NK-92 (cell line): ENCODE measurements around the gene TMEM200A.

Experiments used
- DNase-seq: peaks from one replicate; lab custom pipeline; 2025; ENCODE audit not compliant: unreplicated experiment; lab: John Stamatoyannopoulos, UW

TMEM200A gene

DNA sequence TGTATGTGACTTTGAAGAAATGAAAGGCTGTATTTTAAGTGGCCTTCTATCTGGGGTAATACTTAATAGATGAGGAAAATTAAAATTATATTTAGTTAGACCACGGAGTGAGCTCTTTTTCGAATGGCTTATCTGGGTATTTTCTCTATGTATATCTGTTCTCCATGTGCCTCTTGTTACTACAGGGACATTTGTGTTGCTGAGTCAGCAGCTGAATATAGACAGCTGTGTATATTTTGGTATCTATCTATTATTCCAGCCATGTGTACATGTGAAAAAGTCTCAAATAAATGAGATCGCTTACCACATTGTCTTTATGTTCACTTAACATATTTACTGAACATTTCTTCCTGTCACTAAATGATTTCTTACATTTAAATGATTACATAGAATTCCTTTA is 57.2 kb downstream of the TMEM200A start:
- DNase-seq, result no peak

DNA sequence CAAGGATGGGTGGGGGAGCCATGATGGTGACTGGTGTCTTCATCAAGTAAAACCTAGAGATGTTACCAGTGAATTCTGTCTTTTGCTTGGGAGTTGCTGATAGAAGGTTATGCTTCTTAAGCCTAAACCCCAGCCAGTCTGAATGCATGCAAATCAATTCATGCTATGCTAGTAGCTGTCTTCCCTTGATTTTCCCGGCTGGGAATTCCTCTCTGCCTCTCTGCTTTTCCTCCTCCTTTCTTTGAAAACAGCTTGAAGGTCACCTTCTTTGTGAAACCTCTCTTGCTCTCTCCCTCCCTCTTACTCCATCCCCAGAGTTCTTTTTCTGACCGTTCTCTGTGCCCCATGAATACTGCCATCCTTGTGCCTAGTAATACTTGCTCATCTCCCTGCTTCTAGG is 58.9 kb downstream of the TMEM200A start:
- no peak for DNase-seq

DNA sequence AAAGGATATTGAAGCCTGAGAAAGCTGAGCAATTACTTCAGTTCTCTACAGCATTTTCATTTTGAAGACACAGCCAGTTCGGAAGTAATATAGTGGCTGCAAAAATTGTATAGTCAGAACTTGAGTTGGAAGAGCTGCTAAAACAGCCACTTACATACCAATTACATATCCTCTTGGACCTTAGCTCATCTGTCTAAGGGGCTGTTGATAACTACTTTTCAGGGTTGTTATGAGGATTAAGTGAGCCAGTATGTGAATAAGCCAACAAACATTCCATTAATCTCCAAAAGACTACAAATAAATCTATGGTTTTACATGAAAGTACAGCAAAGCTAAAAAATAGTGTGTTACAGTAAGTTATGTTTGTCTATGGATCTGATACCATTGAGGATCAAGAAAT is 59.7 kb downstream of the TMEM200A start:
- no peak for DNase-seq

DNA sequence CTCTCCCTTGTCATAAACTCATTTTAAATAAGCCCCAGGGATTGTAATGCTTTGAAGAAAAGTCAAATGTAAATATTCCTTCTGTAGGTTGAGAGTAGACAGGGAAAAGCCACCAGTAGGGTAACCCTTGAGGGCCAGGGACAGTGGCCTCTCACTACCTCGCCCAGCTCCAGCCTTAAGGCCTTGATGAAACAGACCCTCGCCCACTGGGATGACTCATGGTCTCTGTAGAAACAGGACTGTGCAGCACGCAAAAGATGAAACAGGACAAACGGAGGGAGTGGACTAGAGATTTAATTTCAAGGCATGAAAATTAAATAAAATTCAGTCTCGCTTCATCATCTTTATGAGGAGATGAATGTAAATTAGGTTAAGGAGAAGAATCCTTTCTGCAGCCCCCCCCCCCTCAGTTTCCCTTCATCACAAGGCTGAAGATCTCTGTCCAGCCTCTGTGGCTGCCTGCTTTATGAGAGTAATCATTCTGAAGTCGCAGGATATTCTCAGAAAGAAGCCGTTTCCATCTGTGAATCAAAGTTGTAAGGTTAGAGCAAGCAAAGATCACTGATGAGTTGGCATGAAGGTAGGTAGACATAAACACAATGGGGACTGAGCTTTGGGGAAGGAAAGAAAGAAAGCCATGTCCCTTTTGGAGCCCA is 60.4 kb downstream of the TMEM200A start:
- DNase-seq, result no peak

DNA sequence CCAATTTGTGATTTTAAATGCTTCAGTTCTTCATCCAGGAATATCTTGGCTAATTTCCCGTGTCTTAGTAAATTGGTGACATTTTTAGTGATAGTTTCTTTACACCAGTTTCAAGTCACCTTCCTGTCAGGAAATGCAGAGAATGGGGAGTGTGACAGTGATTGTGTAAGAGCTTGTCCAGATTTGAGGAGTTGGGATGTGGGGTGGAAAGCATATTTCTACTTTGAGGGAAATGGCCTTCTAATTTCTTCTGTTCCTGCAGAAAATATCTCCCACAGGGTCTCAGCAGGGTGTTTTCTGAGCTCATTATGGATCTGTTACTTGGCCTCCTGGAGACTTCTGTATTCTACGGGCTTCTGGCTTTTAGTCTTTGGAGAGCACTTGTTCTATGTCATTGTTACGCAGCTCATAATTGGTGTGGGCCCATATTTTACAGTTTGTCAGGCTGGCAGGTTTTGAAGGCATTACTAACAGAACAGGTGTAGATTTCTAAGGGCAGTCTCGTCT is 65.6 kb downstream of the TMEM200A start:
- no peak for DNase-seq

DNA sequence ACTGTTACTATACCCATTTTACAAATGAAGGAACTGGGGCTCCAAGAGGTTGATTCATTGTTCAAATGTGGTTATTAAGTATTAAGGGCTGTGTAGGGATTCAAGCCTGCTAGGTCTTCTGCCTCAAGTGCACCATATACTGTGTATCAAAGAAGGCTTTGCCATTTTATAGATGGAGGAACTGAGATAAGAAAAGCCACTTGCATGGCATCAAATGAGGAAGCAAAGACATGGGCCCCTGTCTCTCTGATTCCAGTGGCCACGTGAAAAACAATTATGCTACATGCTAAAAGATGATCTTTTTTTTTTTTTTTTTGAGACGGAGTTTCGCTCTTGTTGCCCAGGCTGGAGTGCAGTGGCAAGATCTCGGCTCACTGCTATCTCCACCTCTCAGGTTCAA is 67.0 kb downstream of the TMEM200A start:
- DNase-seq, result no peak

DNA sequence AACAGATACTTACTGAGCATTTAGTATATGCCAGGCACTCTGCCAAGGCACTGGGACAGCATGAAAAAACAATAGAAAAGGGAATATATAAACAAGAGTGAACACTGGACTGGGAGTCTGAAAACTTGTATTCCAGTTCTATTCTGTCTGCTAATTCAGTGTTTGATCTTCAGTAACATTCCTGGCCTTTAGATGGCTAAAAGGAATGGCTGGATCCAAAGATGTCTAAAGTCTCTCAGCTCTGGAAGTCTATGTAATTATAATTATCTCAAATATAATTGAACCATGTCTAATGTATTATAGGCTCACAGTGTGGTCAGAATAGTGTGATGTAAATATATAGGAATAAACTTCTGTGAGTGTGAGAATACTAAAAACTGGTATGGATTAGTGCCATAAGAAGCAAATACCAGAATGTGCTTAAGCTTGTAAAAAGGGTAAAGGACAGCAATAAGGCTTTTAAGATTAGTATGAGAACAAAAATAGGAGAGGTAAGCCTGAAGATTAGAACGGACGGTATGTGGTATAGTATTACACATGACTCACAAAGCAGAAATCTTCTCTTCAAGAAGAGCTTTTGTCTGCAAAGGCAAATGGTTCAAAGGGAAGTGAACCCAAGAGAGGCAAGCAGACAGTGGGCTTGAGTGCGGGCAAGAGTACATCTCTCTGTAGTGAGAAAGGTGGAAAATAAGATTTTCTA is 68.5 kb downstream of the TMEM200A start:
- no peak for DNase-seq

DNA sequence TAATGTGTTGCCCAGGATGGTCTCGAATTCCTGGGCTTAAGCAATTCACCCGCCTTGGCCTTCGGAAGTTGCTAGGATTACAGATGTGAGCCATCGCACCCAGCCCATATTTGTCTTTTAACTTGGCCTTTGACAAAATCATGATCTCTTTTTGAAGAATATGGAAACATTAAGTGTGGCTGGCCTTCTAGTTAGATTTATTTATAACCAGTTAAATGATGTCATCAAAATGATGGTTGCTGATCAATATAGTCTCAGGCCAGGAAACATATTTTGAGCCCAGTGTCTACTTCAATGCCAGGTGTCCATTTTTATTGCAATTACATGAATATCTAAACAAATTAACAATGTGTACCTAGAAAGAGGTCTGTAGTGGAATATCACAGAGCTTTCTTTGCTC is 69.4 kb downstream of the TMEM200A start:
- no peak for DNase-seq

DNA sequence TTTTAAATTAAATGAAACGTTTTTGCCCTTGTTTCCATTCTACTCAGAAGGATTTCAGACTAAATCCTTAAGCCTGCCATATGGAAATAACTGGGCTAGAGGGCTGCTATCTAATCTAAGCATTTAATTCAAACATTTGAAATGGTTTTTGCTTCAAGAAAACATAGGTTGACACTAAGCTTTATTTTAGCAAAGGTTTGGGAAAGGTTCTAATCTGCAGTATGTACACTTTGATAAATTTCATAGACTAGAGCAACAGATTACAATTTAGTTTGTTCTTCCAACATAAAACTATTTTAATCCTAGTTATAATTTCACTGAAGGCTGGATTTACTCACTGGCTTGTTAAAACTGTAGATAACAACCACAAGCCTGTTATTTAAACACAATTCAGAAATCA is 72.1 kb downstream of the TMEM200A start:
- DNase-seq, result no peak

DNA sequence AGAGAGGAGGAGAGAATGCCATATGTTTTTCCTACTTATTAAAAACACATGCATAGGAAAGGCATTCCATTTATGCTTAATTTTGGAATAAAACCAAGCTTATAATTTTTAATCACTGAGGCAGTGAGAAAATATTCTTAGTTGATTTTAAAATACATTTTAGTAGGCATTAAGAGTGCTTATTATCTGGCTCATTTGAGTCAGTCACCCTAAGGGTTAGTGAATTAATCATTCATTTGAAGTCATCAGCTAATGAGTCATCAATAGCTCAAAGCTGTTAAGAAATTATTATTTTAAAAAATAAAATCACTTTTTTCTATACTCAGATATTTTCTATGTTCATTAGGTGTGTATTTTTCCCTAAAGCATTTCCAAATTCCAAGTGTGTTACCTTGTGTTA is 81.6 kb downstream of the TMEM200A start:
- DNase-seq, result no peak

DNA sequence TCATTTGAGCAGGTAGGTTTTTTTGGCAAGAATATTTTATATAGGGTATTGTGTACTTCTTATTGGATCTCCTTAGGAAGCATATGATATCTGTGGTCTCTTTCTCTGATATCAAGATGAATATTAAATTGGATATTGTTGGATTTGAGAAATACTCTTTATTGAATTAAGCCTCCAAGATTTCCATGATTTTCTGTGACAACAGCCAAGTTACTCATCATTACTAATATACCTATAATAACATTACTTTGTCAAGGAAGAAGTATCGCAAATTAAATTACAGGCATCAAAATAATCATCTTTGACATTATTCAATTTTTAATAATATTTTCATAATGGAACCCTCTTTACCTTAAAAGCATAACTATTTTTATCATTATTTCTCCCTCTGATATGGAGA is 86.5 kb downstream of the TMEM200A start:
- DNase-seq, result no peak

DNA sequence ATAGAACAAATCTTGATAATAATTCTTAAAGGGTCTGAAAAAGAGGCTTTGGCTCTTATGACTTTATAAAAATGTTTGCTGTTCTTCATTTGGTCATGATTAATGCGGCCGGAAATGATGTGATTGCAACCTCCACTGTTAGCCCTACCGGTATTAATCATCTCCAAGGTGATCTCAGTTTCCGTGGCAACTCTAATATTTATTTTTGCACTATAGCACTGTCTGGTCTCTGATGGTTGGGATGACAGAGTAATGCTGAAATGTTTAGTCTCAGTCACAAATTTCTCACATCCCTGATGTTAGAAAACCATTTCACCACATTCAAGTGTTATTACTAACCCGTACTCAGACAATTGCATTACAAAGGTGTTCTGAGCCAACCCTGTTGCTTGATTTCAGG is 87.4 kb downstream of the TMEM200A start:
- DNase-seq, result no peak

DNA sequence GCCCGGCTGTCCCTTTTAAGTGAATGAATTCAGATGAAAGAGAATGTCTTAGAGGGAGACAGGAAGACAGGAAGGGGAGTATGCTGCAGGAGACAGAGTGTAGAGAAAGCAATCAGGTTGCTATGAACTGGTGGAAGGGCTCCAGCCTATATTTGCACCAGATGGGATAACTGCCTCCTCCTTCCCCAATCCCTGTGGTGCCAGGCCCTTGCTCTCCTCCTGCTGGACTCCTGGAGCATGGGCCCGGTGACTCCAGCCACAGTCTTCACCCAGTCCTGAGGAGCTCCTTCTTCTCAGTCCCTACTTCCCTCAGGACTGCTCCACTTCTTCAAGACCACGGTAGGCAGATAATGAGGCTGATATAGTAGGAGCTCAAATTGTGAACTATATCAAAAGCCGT is 91.8 kb downstream of the TMEM200A start:
- DNase-seq, result no peak

DNA sequence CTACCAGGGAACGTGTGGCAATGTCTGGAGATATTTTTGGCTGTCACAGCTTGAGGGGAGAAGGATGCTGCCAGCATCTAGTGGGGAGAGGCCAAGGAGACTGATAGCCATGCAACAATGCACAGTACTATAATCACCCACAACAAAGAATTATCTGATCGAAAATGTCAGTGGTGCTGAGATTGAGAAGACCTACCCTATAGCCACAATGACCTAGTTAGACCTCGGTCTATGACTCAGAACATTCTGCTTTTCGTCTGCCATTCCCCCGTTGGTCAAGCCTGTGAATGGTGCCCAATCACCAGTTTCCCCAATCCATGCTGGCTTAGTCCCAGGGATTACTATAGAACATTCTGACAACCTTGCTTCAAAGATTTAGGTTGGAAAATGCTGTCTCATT is 93.5 kb downstream of the TMEM200A start:
- DNase-seq, result no peak

DNA sequence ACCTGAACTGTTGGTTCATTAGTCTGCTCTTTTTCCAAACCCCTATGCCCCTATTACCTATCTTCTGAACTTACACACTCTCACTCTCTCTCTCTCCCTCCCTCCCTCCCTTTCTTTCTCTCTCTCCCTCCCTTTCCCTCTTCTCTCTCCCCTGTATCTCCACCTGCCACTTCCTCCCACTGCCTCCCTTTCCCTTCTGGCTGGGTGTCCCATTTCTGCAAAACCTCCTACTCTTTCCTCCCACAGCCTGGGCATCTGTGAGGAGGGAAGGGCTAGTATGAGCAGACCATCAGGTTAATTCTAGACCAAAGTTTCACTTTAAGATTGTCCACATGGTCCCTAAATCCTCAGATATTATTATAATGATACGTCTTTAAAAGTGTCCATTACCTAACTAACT is 95.1 kb downstream of the TMEM200A start:
- no peak for DNase-seq

DNA sequence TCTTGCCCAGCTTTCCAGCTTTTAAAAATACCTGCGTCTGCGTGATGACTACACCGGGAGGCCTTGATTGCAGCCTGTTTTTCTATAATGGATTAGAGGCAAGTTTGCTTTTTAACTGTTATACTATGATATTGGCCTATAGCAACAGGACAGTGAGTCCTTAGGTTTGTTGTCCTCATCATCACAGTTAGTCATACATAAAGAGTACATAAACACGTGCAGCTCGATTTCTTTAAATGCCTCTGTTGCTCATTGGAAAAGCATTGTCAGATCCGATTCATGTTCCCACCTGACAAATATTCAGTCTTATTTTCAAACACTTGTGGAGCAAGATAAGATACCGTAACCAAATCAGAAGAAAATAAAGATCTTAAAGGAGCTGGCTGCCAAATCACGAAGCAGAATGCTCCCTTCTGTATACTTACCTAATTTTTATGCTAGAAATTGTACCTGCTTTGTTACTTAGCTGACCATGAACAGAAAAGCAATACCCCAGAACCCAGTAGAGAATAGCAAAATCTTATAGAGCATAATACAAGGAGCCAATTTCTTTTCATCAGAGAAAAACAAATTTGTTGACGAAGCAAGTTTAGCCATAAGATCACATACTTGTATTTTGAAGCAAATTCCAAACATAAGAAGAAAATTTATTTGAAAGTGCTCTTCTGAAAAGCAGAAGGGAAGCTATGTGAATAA is 100.4 kb downstream of the TMEM200A start:
- no peak for DNase-seq

DNA sequence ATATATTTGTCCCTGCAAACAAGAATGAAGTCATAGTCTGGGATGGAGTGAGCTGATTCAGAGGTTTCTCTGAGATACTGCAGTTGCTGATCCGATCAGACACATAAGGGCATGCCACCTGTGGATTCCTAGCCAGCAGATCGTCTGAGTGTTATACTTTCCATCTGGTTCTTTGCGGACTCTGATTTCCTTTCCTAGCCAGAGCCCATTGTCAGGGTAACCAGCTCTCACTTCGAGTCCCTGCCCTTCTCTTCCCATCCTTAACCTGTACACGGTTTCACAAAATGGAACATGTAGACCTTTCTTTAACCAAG is 100.9 kb downstream of the TMEM200A start:
- DNase-seq, result no peak

DNA sequence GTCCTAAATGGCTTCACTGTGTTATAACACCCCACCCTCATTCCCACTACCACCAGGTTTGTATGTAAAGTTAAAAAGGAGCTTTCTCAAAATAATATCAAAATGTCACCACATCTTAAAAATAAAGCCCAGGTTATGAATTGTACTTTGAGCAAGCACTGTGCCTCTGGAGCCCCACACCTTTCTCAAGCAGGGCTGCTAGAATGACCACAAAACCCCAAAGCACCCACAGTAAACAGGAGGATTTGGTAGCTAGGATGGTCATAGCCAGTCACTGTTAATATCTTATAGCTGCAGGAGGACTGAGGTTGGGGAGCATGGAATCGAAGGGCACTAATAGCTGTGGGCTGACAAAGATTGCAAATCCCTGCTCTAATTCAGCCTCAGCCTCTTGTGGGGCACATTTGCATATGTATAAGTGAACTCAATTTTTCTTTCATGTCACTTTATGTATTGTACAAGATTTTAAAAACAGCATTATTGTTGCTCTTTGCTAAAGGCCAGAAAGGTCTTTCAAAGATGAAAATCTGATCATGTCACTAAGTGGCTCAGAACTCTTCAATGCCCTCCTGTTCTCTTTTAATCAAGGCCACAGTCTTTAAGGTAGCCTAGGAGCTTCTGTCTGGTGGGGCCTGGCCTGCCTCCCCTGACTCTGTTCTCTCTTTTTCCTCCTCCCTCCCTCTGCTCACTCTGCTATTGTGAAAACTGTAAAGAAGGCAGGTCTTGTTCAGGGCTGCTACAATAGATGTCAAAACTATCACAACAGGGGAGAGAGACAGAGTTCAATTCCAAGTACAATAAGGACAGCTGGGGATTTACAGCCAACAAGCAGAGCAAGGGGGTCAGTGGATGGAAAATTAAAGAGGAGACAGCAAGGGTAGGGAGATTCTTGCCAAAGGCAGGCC is 101.6 kb downstream of the TMEM200A start:
- no peak for DNase-seq

DNA sequence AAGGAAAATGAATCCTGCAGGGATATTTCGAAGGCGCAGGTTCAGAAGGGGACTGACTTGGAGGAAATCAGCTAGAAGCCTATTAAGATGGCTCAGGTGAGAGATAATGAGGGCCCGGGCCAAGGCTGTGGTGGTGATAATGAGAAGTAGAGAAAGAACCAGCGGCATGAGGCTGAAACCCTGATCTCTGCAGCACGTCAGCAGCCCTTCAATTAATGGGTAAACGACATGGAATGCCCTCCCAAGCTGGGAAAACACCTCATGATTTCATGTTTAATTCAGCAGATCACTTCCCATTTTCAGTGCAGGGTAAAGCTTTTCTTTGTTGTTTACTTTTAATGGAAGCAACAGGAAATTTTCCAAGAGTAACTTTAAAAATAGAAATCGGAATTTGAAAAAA is 104.9 kb downstream of the TMEM200A start:
- no peak for DNase-seq

DNA sequence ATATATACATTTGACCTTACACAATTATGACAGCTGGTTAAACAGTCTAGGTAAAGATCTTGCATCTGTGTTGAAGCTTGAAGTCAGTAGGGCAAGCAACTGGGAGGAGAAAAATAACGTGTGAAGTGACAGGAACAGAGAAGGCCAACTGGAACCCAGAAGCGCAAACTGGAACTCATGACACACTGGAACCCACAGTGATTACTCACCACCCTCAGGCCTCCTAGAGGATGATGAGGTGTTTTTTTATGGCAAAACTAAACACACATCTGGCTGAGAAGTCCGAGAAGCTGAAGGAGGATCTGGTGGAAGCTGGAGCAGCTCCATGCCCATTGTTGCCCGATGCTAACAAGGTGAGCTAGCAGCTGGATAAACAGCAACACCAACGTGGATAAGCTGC is 108.1 kb downstream of the TMEM200A start:
- no peak for DNase-seq

DNA sequence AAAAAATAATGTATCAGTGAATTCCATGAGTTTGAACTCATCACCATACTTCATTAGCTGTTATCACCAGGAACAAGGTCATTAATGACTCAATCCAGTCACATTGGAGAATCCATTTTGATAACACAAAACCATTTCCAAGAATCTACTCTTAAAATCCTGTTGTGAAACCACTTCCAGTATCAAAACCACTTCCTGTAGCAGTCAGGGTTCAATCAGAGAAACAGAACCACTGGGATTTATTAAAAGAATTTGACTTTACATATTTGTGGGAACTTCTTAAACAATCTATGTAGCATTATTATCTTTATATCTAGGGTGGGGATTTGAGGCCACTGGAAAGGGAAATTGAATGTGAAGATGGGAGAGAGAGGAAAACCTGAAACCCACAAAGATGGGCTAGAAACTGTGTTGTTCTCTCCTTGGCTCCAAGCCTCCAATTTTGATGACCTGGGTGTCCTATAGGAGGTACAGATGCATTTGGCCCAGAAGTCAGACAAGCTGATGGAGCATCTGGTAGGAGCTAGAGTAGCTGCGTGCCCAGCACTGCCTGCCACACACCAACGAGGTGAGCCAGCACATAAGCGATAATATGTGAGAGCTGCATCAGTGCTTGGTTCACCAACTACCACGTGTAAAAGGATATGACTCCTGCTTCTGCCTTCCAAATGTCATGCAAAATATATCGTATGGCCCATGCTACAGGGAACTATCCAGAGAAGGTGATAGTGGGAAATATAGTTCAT is 117.0 kb downstream of the TMEM200A start:
- no peak for DNase-seq
